ENCODE data around the gene IL7R. TPM values are rescaled to one million over a fixed set of nuclear protein-coding genes. Genes with fewer than 3 reads are reported as not detected.

Gene IL7R
- total and polyA plus RNA-seq, 9 donors: 0.28 to 11.3 (median 3.2) TPM

DNA sequence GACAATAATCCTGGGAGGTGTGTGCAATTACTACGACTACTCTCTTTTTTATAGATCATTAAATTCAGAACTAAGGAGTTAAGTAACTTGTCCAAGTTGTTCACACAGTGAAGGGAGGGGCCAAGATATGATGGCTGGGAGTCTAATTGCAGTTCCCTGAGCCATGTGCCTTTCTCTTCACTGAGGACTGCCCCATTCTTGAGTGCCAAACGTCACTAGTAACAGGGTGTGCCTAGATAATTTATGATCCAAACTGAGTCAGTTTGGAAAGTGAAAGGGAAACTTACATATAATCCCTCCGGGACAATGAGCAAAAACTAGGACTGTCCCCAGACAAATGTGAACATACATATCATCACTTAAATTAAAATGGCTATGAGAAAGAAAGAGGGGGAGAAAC, 20.2 kb downstream of the IL7R start:
- H3K9me3 ChIP-seq: no peaks in the 10 kb centered on the region
- no peaks in the 10 kb centered on the region for H3K4me1 ChIP-seq (ENCODE audit: insufficient read depth)
- no peaks in the 10 kb centered on the region for H3K27me3 ChIP-seq
- H3K36me3 ChIP-seq: no peaks in the 10 kb centered on the region
- WGBS, 3 donors: 47 to 52% (median 50%) methylated on average over 3 of the region's 3 CpGs
- DNase-seq: no peak
- no peak overlapping the region for H3K4me3 ChIP-seq
- no peak overlapping the region for H3K27ac ChIP-seq
- TF ChIP-seq, protein P1, sequence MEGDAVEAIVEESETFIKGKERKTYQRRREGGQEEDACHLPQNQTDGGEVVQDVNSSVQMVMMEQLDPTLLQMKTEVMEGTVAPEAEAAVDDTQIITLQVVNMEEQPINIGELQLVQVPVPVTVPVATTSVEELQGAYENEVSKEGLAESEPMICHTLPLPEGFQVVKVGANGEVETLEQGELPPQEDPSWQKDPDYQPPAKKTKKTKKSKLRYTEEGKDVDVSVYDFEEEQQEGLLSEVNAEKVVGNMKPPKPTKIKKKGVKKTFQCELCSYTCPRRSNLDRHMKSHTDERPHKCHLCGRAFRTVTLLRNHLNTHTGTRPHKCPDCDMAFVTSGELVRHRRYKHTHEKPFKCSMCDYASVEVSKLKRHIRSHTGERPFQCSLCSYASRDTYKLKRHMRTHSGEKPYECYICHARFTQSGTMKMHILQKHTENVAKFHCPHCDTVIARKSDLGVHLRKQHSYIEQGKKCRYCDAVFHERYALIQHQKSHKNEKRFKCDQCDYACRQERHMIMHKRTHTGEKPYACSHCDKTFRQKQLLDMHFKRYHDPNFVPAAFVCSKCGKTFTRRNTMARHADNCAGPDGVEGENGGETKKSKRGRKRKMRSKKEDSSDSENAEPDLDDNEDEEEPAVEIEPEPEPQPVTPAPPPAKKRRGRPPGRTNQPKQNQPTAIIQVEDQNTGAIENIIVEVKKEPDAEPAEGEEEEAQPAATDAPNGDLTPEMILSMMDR (IDR thresholded peaks at IDR 0.05): no peak
- TF ChIP-seq EP300 (IDR thresholded peaks at IDR 0.05) (no peak), POLR2A (IDR thresholded peaks at IDR 0.05) (no peak)
- intact Hi-C loops (cut with DNase I): no loop called here

- Histone ChIP-seq H3K4me1 (ENCODE audit: insufficient read depth) (no peaks in the 10 kb centered on the region), H3K27ac (no peak overlapping the region), H3K9me3 (no peaks in the 10 kb centered on the region), H3K4me3 (no peak overlapping the region), H3K36me3 (no peaks in the 10 kb centered on the region), H3K27me3 (no peaks in the 10 kb centered on the region)
- TF ChIP-seq POLR2A (IDR thresholded peaks at IDR 0.05) (no peak), EP300 (IDR thresholded peaks at IDR 0.05) (no peak)
- TF ChIP-seq, protein P1 (IDR thresholded peaks at IDR 0.05): no peak
- 83 to 89% (median 87%) methylated on average over 2 of the region's 2 CpGs for WGBS, 3 donors
- intact Hi-C loops (cut with DNase I): no loop called here
- DNase-seq: no peak
Measured at GRCh38 chr5:35877655-35878054, 21.0 kb downstream of the IL7R start.

GRCh38 chr5:35878079-35878478, 21.4 kb downstream of the IL7R start:
- intact Hi-C loops (cut with DNase I): no loop called here
- H3K4me3 ChIP-seq: no peak overlapping the region
- no peak for DNase-seq
- H3K27ac ChIP-seq: no peak overlapping the region
- TF ChIP-seq POLR2A (IDR thresholded peaks at IDR 0.05): no peak
- no peak for TF ChIP-seq EP300 (IDR thresholded peaks at IDR 0.05)
- TF ChIP-seq, protein P1 (IDR thresholded peaks at IDR 0.05): no peak
- H3K9me3 ChIP-seq: no peaks in the 10 kb centered on the region
- no peaks in the 10 kb centered on the region for H3K36me3 ChIP-seq
- no peaks in the 10 kb centered on the region for H3K4me1 ChIP-seq (ENCODE audit: insufficient read depth)
- no peaks in the 10 kb centered on the region for H3K27me3 ChIP-seq

- no peaks in the 10 kb centered on the region for H3K4me1 ChIP-seq (ENCODE audit: insufficient read depth)
- intact Hi-C loops (cut with DNase I): no loop called here
- H3K27me3 ChIP-seq: no peaks in the 10 kb centered on the region
- no peaks in the 10 kb centered on the region for H3K36me3 ChIP-seq
- H3K27ac ChIP-seq: no peak overlapping the region
- no peaks in the 10 kb centered on the region for H3K9me3 ChIP-seq
- H3K4me3 ChIP-seq: no peak overlapping the region
- no peak for DNase-seq
- TF ChIP-seq, protein P1 (IDR thresholded peaks at IDR 0.05): no peak
- no peak for TF ChIP-seq EP300 (IDR thresholded peaks at IDR 0.05)
- no peak for TF ChIP-seq POLR2A (IDR thresholded peaks at IDR 0.05)
- 84 to 89% (median 87%) methylated on average over 2 of the region's 2 CpGs for WGBS, 3 donors
Measured at GRCh38 chr5:35879096-35879495, 22.4 kb downstream of the IL7R start.

GRCh38 chr5:35879649-35880048, 23.0 kb downstream of the IL7R start:
- intact Hi-C loops (cut with DNase I): no loop called here
- no peak for DNase-seq
- no peaks in the 10 kb centered on the region for H3K36me3 ChIP-seq
- no peaks in the 10 kb centered on the region for H3K27me3 ChIP-seq
- TF ChIP-seq POLR2A (IDR thresholded peaks at IDR 0.05) (no peak), EP300 (IDR thresholded peaks at IDR 0.05) (no peak)
- TF ChIP-seq, protein P1 (IDR thresholded peaks at IDR 0.05): no peak
- no peak overlapping the region for H3K27ac ChIP-seq
- H3K4me3 ChIP-seq: no peak overlapping the region
- no peaks in the 10 kb centered on the region for H3K9me3 ChIP-seq
- H3K4me1 ChIP-seq (ENCODE audit: insufficient read depth): no peaks in the 10 kb centered on the region

Measured in ovary (tissue), 9 donors.